HG02642 (cell line): ENCODE data around the gene ODAD3.
"Not testable (repeated sequence)": the region's sequence is repeated elsewhere in the genome, so short reads cannot be mapped to it uniquely, and the experiment has no call there.

Experiments
- ATAC-seq: cut with Tn5 transposase; IDR thresholded peaks from one replicate; pipeline ENCODE4 v1.9.1; 2021; ENCODE audit warnings: mild to moderate bottlenecking; ENCODE audit not compliant: unreplicated experiment, poor library complexity

ODAD3 gene

DNA sequence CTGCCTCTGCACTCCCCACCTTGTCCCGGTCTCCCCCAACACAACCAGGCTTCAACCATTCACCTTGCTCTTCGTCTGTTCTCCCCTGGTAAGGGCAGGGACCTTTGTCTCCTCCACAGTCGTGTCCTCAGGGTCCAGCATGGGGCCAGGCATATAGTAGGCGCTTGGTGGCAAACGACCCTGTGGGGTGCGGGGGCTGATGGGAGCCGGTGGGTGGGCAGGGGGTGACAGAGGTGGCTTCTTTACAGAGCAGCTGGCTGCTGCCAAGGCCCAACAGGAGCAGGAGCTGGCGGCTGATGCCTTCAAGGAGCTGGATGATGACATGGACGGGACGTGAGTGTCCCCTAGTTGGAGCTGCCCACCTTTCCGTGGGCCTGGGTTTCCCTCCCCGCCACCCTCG lies 10.2 kb upstream of the ODAD3 start:
- ATAC-seq: no peak

DNA sequence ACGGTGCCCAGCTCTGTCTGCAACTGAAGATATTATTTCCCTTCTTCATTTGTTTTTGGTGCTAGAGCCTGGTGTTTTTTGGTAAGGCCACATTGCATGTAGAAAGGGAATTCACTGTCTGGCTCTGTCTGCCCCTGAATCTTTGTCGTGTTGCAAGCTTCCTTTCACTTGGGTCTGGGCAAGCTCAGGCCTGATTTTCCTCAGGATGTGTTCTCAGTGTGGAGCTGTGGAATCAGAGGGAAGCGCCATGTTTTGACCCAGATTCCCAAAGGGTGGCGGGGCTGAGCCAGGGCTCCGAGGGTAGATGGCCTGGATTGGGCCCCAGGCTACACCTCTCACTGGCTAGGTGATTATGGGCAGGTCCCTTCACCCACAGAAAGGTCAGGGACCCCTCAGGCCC lies 9.1 kb upstream of the ODAD3 start:
- no peak for ATAC-seq

DNA sequence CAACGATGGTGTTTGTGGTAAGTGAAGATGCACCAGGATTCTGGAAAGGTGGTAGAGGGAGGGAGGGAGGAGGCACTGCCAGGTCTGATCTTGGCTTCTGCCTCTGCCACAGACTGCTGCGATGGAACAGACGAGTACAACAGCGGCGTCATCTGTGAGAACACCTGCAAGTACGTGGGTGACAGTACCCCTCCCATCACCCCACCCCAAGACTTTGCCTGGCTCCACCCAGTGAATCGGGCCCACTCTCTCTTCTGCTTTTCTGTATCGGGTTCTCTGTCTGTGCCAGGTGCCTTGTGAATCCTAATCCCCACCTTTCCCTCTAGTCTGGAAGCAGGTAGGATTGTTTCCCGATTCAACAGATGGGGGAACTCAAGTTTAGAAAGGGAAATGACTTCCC lies 3.0 kb upstream of the ODAD3 start:
- no peak for ATAC-seq

DNA sequence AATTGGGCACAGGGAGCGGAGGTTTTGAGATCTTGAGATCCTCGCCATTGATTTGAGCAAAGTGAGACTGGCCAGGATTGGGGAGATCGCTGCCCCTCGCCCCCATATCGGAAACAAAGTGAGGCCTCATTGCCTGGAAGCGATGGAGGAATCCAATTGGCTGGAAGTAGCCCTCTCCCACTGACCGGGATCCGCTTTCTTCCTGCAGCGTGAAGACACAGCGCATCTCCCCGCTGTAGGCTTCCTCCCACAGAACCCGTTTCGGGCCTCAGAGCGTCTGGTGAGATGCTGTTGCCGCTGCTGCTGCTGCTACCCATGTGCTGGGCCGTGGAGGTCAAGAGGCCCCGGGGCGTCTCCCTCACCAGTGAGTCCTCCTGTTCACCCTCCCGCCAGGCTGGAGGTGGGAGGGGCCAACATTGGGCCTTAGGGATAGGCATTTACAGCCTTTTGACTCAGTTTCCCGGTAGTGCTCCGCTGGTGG lies 952 bp upstream of the ODAD3 start:
- no peak for ATAC-seq

DNA sequence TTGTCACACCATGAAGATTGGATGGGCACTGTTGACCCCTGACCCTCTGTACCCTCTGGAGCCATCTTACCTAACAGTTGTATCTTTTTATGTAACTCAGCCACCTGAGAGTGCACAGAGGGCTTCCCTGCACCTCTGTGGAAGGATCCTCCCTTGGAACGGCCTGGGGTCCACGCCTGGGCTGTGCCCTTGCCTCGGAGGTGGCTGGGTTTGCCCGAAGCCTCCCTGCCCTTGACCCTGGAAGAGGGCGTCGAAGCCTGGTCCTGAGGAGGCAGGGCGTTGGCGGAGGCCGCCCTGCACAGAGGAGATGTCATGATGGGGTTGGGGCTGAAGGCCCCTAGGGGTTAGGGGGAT lies 241 bp downstream of the ODAD3 start:
- ATAC-seq: no peak

DNA sequence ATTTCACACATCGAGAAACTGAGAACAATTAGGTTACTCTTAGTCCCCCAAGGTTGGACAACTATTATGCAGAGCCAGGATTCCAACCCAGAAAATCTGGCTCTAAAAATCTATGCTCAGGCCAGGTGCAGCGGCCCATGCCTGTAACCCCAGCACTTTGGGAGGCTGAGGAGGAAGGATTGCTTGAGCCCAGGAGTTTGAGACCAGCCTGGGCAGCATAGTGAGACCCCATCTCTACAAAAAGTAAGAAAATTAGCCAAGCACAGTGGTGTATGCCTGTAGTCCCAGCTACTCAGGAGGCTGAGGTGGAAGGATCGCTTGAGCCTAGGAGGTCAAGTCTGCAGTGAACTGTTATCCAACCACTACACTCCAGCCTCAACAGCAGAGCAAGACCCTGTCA lies 1.4 kb downstream of the ODAD3 start:
- ATAC-seq: not testable (repeated sequence)

DNA sequence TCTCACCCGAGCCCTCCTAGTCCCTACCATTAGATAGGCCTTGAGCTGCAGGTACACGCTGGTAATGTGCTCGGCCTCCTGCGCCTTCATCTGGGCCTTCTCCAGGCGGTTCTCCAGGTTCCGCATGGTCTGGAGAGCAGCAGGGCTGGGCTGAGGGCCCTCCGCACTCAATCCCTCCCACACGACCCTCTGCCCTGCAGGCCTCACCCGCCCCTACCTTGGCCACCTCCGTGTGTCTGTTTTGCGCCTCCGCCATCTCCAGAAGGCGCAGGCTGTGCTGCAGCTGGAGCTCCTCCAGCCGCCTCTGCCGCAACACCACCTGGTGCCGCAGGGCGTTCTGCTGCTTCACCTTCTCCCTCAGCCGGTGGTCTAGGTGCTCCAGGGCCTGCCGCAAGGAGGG lies 8.3 kb downstream of the ODAD3 start:
- ATAC-seq: no peak

DNA sequence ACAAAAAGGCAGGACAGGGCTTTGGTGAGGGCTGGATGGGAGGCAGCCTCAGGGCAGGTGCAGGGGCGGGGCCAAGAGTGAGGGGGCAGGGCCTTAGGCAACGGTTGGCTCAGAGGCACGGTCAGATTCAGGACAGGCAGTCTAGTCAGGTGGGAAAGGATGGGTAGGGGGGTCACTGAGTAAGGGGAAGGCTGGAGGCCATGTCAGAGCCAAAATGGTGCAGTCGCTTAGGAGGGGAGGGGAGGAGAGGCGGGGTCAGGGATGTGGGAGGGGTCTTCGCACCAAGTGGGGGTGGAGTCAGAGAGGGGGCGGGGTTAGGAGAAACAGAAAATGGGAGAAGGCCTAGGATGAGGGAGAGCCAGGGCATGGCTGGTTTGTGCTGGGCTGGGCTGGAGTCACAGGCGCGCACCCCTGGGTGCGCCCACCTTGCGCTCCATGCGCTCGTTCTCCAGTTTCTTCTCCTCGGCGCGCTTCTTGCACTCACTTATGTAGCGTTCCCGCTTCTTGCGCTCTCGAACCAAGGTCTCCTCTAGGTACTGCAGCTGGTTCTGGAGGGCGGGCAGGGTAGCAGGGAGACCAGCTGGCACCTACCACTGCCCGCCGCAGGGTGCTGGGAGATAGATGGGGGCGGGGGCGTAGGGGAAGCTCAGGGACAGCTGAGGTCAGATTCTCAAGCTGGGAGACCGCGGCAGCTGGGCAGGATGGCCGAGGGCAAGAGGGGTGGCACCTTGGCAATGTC lies 9.0 kb downstream of the ODAD3 start:
- ATAC-seq: no peak

DNA sequence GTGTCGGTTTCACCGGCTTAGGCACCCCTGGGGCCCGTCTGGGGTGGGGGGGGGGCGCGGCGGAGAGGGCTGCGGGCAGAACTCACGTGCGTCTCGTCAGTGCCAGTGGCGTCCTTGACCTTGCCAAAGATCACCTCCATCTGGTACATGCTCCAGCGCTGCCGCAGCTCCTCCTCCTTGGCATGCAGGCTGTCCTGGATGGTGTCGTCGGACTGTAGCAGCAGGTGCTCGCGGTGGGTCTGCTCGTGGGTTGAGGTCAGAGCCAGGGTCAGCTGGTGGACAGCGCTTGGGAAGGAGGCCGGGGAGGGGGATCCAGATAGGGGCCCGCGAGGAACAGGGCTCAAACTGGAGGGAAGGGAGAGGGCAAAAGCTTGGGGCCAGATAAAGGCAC lies 11.1 kb downstream of the ODAD3 start:
- no peak for ATAC-seq

DNA sequence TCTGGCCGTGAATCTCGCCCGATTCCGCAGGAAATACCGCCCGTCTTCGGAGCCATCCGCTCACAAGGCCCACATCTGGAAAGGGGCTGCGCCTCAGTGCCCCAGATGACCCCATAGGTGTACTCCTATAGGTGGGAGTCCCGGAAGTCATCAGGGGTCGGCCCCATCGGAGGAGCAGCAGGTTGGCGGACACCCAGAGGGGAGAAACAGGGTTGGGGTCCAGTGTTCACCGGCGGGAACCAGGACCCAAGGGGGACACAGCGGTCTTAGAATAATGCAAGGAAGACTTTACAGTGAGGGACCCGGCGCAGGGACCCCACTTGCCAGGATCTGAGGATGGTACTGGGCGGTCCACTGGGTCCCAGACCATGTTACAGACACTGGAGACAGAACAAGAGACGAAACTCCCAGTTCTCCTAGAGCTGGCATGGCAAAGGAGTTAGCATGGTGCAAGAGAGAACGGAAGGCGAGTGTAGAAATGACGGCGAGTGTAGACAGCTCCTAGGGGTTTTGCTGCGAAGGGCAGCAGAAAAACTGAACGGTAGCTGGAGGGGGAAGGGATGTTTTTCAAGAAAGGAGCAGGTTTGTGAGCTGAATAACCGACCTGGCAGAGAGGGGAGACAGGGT lies 11.6 kb downstream of the ODAD3 start:
- ATAC-seq: no peak

DNA sequence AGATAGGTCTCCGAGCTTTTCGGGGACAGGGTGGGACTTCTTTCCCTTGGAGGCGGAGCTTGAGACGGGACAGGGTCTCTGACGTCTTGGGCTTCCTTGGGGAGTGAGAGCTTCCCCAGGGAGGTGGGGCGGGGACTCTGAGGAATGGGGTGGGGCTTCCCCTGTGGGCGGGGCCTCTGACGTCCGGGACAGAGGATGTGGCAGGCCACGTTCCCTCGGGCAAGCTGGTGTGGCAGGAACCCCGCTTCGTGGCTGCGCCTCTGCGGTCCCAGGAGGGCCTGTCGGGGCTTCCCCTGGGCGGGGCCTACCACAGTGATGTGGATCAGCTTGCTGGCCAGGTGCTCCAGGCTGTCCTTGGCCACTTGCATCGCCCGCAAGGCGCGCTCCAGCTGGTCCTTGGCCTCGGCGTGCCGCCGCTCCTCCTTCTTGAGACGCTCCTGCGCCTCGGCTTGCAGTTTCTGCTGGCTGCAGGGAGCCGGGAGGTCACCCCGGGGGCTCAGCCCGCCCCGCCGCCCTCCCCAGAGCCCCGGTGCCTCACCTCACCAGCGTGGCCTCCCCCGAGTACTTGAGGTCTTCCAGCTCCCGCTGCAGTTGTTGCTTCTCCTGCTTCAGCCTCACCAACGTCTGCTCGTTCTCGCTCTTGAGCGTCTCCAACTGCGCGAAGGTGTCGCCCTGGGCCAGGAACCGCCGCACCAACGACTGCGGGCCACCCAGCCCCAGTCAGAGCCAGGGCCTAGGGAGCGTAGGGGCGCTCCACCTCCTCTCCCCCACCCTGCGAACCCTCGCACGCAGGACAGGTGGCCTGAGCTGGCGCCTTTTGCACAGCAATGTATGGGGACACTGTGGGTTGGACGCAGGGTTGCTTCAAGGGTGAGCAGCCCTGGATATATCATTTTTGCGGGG lies 12.5 kb downstream of the ODAD3 start:
- peak; percentile 66 for ATAC-seq

DNA sequence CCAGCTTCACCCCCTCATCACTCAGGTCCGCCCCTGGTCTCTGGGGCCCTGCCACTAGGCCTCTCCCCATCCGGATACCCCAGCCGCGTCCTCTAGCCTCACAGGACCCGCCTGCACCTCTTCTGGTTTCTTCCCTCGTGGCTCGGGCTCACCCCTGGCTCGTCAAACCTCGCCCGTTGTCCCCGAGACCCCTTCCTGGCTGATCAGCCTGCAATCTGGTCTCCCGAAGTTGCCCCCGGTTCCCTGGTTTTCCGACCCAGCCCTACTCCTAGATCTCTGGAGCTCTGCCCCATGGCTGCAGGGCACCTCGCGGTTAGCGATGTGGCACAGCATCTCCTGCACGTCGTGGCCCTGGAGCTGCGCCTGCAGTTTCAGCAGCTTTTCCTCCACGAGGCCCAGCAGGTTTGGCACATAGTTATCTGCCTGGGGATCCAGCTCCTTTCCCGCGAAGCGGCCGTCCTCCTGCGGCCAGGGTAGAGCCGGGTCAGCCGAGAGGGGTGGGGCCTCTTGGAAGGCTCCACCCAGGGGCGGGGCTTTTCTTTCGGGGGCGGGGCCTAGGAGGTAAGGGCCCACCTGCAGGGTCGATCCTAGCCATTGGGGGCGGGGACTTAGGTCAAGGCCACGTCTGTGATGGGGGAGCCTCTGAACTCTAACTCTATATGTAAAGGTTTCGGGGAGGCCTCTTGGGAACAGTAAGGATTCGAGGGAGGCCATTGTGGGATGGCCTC lies 13.4 kb downstream of the ODAD3 start:
- peak; percentile 42 for ATAC-seq

DNA sequence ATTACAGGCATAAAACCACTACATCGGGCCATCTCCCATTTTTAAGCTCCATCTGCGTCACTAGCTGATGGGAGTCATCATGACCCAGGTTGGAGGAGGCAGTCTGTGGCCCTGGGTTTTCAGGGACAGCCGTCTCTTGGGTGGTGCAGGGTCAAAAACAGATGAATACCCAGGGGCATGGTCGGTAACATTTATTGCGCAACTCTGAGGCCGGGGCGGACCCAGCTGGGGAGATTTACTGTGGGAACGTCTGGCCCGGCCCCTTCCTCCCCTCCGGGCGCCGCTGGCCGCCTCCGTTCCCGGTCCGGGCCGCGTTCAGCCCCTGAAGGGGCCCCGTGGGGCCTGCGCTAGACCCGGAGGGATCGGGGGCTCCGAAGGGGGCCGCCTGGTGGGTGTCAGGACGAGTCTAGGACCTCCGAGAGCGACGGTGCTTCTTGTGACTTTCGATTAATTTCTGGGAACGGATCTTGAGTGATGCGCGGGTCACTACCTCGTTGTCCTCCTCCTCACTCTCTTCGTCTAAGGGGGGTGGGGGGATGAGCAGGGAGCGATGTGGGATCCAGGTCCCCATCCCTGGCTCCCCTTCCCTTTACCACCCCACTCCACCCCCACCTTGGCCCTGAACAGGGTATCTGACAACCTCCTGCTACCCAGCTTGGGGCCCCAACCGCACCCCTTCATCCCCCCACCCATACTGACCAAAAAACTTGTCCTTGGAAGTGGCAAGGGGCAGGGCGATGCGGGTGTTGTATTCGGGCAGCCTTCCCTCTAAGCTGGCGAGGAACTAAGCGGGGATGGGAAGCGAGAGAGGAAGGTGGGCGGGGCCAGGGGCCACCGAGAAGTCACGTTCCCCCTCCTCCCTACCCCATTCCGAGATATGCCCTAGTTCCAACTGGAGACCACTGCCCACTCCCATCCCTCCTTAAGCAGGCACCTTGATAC lies 14.2 kb downstream of the ODAD3 start:
- no peak for ATAC-seq

DNA sequence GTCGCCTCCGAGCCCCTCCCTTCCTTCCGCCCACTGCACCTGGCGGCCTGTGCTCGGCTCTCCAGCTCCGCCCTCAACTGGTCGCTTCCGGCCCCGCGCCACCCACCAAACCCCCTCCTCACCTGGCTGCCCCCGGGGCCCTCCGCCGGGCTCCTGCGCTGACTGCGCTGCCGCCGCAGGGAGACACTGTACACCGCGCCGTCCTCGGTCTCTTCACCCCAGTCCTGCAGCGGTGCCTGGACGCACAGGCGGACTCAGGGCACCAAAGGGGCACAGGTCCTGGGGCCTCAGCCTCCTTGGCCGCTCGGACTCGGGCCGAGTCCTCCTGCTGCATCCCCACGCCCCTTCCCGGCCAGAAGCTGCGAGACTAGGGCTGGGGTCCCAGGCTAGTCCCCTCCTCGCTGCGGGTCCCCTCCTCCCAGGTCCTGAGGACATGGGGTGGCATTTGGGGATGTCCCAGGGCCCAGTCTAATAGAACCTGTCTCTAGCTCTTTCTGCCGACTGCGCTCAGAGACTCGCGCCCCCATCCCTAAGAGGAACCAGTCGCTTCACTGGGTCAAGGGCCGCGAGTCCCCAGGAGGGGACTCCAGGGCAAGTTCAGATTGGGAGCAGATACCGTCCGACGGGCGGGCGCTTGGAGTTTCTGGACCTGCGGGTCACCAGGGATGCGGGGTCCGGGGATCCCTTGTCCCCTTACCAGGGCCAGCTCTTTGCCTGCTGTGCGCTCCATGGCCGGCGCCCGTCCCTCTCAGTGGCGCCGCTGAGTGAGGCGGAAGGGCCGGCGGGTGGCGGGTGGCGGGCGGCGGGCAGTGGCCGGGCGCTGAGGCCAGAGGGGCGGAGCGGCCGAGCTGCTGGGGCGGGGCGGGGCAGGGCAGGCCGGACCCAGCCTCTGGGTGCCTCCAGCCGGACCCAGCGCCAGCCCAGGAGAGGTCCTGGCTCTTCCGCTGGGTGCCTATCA lies 16.1 kb downstream of the ODAD3 start, which contains the start of gene RGL3:
TSS of gene RGL3 (minus strand) at position 766 of the 958 bp plus-strand sequence. CDS start at position 730, 36 bp downstream.
- no peak for ATAC-seq

DNA sequence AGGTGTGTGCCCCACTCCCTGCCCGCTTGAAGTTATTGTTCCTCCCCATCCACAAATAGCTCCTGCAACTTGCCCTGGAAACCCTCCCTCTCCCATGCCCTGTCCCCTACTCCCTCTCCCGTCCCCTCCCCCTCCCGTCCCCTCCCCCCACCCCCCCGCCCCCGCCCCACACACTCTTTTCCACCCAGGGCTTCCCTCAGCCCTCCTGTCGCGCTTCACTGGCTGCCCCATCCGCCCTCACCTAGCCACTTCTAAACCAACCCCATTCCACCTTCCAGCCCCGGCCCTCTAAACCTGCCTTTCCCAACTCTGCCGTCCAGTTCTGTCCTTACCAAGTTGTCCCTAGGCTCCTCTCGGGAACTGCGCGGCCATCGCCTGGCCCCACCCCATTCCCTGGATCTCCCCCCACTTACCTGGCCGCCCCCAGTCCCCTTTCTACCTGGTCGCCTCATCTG lies 16.8 kb downstream of the ODAD3 start:
- ATAC-seq: no peak

DNA sequence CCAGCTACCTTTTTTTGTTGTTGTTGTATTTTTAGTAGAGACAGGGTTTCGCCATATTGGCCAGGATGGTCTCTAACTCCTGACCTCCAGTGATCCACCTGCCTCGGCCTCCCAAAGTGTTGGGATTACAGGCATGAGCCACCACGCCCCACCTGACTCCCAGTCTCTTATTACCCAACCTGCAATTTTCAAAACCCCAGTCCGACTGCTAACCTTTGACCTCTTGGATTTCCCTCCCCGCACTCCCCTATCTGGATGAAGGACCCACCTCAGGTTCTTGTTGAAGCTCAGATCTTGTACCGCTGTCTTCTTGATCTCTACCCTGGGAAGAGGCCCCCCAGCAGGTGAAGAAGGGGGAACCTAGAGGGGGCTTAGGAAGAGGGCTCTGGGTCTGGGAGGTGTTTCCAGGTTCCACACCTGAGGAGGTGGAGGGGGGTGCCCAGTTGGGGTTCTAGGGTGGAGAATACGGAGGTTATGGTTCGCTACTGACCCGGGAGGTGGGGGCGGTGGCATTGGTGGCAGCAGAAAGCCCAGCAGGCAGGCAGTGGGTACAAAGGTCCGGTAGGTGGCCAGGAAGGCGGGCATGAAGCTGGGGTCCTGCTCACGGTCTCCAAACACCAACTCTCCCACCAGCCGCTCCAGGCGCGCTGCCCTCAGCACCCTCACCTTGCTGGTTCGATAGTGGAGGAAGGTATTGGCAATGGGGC lies 18.4 kb downstream of the ODAD3 start:
- ATAC-seq: no peak

DNA sequence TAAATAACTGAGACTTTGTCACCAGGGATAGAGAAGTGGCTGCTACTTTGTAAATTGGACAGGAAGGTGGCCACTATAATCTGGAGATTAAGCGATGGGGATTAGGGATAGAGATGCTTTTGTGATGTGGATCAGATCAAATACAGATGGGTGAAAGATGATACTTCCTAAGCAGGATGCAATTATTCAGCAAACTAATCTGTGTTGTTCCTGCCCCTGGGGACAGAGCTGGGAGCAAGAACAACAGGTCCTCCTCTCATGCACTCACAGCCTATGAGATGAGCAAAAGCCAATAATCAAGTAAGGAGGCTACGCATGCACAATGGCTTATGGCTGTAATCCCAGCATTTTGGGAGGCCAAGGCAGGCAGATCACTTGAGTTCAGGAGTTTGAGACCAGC lies 20.4 kb downstream of the ODAD3 start:
- ATAC-seq: no peak

DNA sequence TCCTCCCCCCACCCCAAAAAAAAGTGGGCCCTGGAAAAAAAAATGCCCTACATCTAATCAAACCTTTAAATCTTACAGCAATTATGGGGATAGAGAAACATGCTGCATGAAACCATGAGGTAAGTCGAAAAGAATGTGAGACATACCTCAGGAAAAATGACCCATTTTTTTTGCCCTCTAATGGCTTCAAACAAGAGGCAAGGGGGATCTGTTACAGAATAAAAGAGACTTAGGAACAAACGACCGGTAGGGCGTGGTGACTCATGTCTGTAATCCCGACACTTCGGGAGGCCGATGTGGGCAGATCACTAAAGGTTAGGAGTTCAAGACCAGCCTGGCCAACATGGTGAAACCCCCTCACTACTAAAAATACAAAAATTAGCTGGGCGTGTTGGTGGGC lies 24.2 kb downstream of the ODAD3 start:
- ATAC-seq: no peak
